ENCODE measurements around the gene RALGAPA1. TPM values are rescaled to one million over a fixed set of nuclear protein-coding genes. Genes with fewer than 3 reads are reported as not detected.

Gene RALGAPA1
- total and polyA plus RNA-seq, 2 experiments from 2014 or later, result 21.9 to 27.3 TPM

DNA sequence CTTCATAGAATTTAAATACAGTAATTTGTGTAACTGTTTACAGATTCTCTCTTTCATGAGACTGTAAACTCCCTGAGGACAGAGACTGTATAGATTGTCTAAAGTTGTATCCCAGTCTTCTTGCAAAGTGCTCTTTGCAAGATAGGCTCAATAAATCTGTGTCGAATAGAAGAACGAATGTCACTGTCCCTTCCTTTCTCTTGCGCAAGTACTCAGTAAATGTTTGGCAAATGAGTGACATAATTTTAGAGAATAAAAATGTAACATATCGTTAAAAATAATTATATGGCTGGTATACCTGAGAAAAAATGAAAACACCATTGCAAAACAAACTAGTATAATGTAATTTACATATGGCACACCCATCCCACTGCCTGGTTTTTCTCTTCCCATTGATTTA is 1.9 kb upstream of the RALGAPA1 start:
- Mint-ChIP-seq H3K4me3 (no peak overlapping the region), H3K36me3 (ENCODE audit: low read depth) (no peaks in the 10 kb centered on the region), H3K27me3 (ENCODE audit: insufficient read depth, low read depth, poor library complexity) (peaks cover 3% of the 10 kb centered on the region), H3K4me1 (peaks cover 15% of the 10 kb centered on the region), H3K9me3 (no peaks in the 10 kb centered on the region), H3K27ac (no peak overlapping the region)
- Histone ChIP-seq H3K27ac (ENCODE audit: low read depth) (no peak overlapping the region), H3K9me2 (ENCODE audit: insufficient read depth) (no peaks in the 10 kb centered on the region), H3K4me2 (no peak overlapping the region), H3K27me3 (ENCODE audit: insufficient read depth) (no peaks in the 10 kb centered on the region), H3K4me3 (no peak overlapping the region), H3K79me2 (replicated peaks; ENCODE audit: insufficient read depth) (peaks cover 20% of the 10 kb centered on the region), H4K20me1 (replicated peaks; ENCODE audit: insufficient read depth) (no peaks in the 10 kb centered on the region; the same call in 1 of the 2 replicates), H3K36me3 (ENCODE audit: insufficient read depth) (no peaks in the 10 kb centered on the region), H3F3A (replicated peaks; ENCODE audit: low read depth) (no peaks in the 10 kb centered on the region), H2AFZ (no peak overlapping the region), H3K4me1 (ENCODE audit: insufficient read depth) (peaks cover 9% of the 10 kb centered on the region; the same call in 1 of the 2 replicates)
- ATAC-seq (no peak), DNase-seq (ENCODE audit: low spot score) (no peak)
- TF ChIP-seq JUNB (IDR thresholded peaks at IDR 0.05; ENCODE audit: unreplicated experiment) (no peak), STAT1 (IDR thresholded peaks at IDR 0.05; ENCODE audit: unreplicated experiment) (no peak), ZNF114 (CRISPR knock-in tag; IDR thresholded peaks at IDR 0.05) (no peak), POLR2AphosphoS5 (IDR thresholded peaks at IDR 0.05; ENCODE audit: low read depth) (no peak), CREB1 (CRISPR knock-in tag; IDR thresholded peaks at IDR 0.05; ENCODE audit: low read depth) (no peak)
- TF ChIP-seq, protein P1, sequence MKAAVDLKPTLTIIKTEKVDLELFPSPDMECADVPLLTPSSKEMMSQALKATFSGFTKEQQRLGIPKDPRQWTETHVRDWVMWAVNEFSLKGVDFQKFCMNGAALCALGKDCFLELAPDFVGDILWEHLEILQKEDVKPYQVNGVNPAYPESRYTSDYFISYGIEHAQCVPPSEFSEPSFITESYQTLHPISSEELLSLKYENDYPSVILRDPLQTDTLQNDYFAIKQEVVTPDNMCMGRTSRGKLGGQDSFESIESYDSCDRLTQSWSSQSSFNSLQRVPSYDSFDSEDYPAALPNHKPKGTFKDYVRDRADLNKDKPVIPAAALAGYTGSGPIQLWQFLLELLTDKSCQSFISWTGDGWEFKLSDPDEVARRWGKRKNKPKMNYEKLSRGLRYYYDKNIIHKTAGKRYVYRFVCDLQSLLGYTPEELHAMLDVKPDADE (IDR thresholded peaks at IDR 0.05), result no peak

DNA sequence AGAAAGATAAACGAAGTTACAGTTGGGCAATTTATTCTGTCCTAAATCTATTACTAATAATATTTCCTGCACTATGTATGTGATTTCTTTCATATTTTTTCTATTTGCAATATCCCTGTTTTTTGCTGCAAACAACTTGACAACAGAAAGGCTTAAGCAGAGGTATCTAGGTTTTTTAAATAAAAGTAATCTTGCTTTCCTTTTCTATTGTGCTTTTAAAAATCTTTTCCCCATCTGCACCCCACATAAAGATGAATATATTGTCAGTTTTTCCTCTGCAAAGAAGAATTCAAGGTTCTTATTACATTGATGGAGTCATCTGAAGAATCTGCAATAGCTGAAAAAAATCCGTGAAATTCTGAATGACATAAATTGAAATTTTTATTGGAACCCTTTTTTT is 502 bp upstream of the RALGAPA1 start:
- peak overlapping the region; percentile 94; the same call in 1 of the 3 replicates for H3K4me3 Mint-ChIP-seq

More for the DNA sequence above, 502 bp upstream of the RALGAPA1 start:
- H2AFZ ChIP-seq, result no peak overlapping the region
- no peak for TF ChIP-seq NANOG (IDR thresholded peaks at IDR 0.05; ENCODE audit: borderline replicate concordance)
- TF ChIP-seq, protein P2, sequence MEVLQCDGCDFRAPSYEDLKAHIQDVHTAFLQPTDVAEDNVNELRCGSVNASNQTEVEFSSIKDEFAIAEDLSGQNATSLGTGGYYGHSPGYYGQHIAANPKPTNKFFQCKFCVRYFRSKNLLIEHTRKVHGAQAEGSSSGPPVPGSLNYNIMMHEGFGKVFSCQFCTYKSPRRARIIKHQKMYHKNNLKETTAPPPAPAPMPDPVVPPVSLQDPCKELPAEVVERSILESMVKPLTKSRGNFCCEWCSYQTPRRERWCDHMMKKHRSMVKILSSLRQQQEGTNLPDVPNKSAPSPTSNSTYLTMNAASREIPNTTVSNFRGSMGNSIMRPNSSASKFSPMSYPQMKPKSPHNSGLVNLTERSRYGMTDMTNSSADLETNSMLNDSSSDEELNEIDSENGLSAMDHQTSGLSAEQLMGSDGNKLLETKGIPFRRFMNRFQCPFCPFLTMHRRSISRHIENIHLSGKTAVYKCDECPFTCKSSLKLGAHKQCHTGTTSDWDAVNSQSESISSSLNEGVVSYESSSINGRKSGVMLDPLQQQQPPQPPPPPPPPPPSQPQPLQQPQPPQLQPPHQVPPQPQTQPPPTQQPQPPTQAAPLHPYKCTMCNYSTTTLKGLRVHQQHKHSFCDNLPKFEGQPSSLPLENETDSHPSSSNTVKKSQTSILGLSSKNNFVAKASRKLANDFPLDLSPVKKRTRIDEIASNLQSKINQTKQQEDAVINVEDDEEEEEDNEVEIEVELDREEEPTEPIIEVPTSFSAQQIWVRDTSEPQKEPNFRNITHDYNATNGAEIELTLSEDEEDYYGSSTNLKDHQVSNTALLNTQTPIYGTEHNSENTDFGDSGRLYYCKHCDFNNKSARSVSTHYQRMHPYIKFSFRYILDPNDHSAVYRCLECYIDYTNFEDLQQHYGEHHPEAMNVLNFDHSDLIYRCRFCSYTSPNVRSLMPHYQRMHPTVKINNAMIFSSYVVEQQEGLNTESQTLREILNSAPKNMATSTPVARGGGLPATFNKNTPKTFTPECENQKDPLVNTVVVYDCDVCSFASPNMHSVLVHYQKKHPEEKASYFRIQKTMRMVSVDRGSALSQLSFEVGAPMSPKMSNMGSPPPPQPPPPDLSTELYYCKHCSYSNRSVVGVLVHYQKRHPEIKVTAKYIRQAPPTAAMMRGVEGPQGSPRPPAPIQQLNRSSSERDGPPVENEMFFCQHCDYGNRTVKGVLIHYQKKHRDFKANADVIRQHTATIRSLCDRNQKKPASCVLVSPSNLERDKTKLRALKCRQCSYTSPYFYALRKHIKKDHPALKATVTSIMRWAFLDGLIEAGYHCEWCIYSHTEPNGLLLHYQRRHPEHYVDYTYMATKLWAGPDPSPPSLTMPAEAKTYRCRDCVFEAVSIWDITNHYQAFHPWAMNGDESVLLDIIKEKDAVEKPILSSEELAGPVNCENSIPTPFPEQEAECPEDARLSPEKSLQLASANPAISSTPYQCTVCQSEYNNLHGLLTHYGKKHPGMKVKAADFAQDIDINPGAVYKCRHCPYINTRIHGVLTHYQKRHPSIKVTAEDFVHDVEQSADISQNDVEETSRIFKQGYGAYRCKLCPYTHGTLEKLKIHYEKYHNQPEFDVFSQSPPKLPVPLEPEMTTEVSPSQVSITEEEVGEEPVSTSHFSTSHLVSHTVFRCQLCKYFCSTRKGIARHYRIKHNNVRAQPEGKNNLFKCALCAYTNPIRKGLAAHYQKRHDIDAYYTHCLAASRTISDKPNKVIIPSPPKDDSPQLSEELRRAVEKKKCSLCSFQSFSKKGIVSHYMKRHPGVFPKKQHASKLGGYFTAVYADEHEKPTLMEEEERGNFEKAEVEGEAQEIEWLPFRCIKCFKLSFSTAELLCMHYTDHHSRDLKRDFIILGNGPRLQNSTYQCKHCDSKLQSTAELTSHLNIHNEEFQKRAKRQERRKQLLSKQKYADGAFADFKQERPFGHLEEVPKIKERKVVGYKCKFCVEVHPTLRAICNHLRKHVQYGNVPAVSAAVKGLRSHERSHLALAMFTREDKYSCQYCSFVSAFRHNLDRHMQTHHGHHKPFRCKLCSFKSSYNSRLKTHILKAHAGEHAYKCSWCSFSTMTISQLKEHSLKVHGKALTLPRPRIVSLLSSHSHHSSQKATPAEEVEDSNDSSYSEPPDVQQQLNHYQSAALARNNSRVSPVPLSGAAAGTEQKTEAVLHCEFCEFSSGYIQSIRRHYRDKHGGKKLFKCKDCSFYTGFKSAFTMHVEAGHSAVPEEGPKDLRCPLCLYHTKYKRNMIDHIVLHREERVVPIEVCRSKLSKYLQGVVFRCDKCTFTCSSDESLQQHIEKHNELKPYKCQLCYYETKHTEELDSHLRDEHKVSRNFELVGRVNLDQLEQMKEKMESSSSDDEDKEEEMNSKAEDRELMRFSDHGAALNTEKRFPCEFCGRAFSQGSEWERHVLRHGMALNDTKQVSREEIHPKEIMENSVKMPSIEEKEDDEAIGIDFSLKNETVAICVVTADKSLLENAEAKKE (CRISPR knock-in tag; IDR thresholded peaks at IDR 0.05), result no peak
- no peak for TF ChIP-seq ZNF331 (CRISPR knock-in tag; IDR thresholded peaks at IDR 0.05; ENCODE audit: low read depth)
- H3K9me2 ChIP-seq (ENCODE audit: insufficient read depth), result no peaks in the 10 kb centered on the region
- DNase-seq (ENCODE audit: low spot score) (no peak), ATAC-seq (no peak)
- H3K9me3 Mint-ChIP-seq, result no peaks in the 10 kb centered on the region
- H3K27ac Mint-ChIP-seq, result no peak overlapping the region
- H3F3A ChIP-seq (replicated peaks; ENCODE audit: low read depth), result no peaks in the 10 kb centered on the region
- H3K36me3 Mint-ChIP-seq (ENCODE audit: low read depth), result no peaks in the 10 kb centered on the region
- peaks cover 33% of the 10 kb centered on the region for H3K79me2 ChIP-seq (replicated peaks; ENCODE audit: insufficient read depth)
- no peaks in the 10 kb centered on the region for H3K27me3 ChIP-seq (ENCODE audit: insufficient read depth)
- peaks cover 15% of the 10 kb centered on the region for H3K4me1 Mint-ChIP-seq
- no peak overlapping the region for H3K4me3 ChIP-seq
- H4K20me1 ChIP-seq (replicated peaks; ENCODE audit: insufficient read depth), result no peaks in the 10 kb centered on the region; the same call in 1 of the 2 replicates
- H3K36me3 ChIP-seq (ENCODE audit: insufficient read depth), result no peaks in the 10 kb centered on the region
- H3K27ac ChIP-seq (ENCODE audit: low read depth), result no peak overlapping the region
- no peak overlapping the region for H3K4me2 ChIP-seq
- H3K27me3 Mint-ChIP-seq (ENCODE audit: insufficient read depth, low read depth, poor library complexity), result peaks cover 3% of the 10 kb centered on the region
- H3K4me1 ChIP-seq (ENCODE audit: insufficient read depth), result peaks cover 9% of the 10 kb centered on the region; the same call in 1 of the 2 replicates

Measured in GM23338 (cell line).